Germinal center (tissue), 1 donor: Measurements from ENCODE around the gene CCL3.
"Not testable (repeated sequence)": the region's sequence is repeated elsewhere in the genome, so short reads cannot be mapped to it uniquely, and the experiment has no call there.

Experiments
- DNase-seq: peaks from one replicate; pipeline ENCODE4 v3.0.0; 2012; ENCODE audit warnings: mixed read lengths, low spot score

The CCL3 gene

GRCh38 chr17:36115649-36115977 is 25.7 kb upstream of the CCL3 start:
- not testable (repeated sequence) for DNase-seq

DNA sequence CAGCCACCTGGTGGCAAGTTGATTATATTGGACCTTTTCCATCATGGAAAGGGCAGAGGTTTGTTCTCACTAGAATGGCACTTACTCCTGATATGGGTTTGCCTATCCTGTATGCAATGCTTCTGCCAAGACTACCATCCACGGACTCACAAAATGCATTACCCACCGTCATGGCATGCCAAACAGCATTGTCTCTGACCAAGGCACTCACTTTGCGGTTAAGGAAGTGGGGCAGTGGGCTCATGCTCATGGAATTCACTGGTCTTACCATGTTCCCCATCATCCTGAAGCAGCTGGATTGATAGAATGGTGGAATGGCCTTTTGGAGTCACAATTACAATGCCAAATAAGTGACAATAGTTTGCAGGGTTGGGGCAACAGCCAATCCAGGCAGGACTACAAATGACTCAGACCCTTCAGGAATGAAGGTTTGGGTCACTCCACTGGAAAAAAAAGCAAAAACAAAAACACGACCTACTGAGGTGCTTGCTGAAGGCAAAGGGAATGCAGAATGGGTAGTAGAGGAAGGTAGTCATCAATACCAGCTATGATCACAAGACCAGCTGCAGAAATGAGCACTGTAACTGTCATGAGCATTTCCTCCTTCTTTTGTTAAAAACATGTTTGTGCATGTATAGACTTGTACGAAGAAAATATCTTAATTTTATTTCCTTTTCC is 25.2 kb upstream of the CCL3 start:
- DNase-seq: not testable (repeated sequence)

DNA sequence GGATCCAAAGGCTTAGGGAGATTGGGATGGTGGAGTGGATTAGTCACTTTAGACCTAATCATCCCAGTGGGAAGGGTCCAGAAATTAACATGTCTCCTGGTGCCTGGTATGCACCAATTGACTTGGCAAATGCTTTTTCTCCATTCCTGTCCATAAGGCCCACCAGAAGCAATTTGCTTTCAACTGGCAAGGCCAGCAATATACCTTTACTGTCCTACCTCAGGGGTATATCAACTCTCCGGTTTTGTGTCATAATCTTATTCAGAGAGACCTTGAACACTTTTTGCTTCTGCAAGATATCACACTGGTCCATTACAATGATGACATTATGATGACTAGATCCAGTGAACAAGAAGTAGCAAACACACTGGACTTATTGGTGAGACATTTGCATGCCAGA is 23.2 kb upstream of the CCL3 start:
- DNase-seq: not testable (repeated sequence)

DNA sequence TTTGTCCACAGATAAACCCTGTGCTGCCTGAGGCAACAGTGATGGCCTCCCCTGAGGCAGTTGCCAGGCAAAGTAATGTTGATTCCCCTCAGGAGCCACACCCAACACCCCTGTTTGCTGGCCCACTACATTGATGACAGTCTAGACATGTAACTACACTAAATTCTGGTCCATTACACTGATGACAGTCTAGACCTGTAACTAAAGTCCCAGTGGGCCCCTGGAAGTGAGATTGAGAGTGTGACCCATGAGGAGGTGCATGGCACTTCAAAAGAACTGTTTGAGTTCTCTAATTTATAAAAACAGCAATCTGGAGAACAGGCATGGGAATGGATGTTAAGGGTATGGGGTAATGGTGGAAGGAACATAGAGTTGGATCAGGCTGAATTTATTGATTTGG is 22.6 kb upstream of the CCL3 start:
- DNase-seq: no peak

GRCh38 chr17:36111068-36111490 is 21.1 kb upstream of the CCL3 start:
- DNase-seq: no peak

DNA sequence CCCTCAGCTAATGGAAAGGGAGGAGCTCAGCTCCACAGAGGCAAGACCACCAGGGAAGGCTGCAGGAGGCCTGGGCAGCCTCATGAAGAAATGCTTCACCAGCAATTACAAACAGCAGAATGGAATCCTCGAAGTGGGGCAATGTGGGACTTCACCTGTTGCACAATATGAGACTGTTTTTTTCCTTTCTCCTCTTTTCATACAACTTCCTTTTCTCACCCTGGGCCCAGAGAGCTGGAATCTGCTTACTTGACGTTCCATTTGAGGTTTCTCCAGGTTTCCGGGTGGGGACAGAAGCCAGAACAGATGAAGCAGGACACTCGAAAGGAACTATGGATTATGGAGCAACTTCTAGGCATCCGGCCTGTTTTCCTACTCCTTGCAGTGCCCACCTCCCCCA is 18.3 kb upstream of the CCL3 start:
- not testable (repeated sequence) for DNase-seq

- DNase-seq: no peak
Measured at GRCh38 chr17:36107660-36108059, 17.7 kb upstream of the CCL3 start.

- DNase-seq: no peak
Measured at GRCh38 chr17:36106493-36106835, 16.5 kb upstream of the CCL3 start.

- DNase-seq: no peak
Measured at GRCh38 chr17:36105781-36106492, 16.0 kb upstream of the CCL3 start.

- DNase-seq: no peak
Measured at GRCh38 chr17:36104701-36105181, 14.8 kb upstream of the CCL3 start.

DNA sequence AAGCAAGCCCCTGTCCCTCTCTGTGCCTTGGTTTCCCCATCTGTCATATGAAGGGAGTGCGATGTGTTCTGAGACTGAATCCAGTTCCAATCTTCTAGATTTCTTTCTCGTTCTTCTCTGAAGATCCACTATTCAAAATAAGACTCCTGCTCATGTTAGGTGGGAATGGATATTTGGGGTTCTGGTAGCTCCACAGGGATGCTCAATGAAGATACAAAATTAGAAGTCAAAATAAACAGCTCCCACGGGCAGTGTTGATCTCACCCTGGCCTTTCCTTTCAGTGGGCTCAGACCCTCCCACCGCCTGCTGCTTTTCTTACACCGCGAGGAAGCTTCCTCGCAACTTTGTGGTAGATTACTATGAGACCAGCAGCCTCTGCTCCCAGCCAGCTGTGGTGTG is 14.3 kb upstream of the CCL3 start:
- DNase-seq: not testable (repeated sequence)

DNA sequence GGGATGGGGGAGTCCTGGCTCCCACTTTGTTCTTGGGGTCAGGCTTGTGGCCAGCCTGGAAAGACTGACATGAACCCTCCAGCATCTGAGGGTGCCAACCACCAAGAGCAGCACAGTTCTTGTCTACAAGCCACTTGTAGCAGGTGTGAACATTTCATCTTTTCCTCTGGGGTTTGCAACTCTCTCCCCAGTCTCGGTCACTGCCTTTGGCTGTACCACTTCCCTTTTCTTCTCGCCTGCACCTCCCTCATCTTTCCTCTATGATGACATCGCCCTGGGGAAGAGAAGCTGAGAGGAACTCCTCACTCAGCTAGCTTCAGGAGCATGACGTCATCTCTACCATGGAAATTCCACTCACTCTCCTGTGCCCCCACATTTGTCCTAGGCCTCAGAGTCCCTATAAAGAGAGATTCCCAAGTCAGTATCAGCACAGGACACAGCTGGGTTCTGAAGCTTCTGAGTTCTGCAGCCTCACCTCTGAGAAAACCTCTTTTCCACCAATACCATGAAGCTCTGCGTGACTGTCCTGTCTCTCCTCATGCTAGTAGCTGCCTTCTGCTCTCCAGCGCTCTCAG is 13.5 kb upstream of the CCL3 start, which contains the start of gene CCL4:
Gene CCL4, plus strand, starts transcription at position 427 of the 575 bp plus-strand sequence. Its CDS starts 79 bp downstream, at position 506.
- DNase-seq: not testable (repeated sequence)

DNA sequence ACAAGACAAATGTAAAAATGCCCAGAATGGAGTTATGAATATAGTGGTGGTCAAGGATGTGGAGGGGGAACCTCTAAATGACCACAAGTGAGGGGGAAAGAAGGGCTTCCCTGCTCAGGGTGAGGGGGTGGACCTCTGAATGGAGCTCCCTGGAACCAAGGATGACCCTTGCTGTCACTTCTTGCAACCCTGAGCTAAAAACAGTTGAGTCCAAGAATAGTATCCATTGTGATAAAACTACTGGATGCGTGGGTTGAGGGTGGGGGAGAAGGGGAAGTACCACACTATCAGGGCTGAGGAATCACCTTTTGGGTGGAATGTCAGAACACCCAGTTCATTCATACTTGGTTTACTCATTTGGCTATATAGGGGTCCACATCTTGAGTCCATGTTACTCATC is 9.1 kb upstream of the CCL3 start:
- DNase-seq: not testable (repeated sequence)

GRCh38 chr17:36095992-36096391 is 6.0 kb upstream of the CCL3 start:
- no peak for DNase-seq

DNA sequence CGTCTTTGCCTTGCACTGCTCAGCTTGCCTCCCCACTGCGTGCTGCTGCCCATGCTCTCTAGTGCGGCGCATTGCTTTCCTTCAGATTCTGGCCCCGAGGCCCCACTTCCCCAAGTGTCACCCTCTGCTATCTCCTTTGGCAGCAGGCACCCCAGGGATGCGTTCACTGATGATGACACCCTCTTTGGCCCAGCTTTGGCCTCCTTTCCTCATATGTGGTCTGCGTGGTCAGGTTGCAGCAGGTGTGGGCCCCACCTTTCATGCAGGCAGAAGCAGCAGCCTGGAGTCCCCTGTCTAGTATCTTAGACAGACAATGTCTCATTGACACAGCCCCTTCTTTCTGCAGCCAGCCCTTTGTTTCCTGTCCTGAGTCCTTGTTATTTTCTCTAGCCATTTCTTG is 4.8 kb upstream of the CCL3 start:
- no peak for DNase-seq

DNA sequence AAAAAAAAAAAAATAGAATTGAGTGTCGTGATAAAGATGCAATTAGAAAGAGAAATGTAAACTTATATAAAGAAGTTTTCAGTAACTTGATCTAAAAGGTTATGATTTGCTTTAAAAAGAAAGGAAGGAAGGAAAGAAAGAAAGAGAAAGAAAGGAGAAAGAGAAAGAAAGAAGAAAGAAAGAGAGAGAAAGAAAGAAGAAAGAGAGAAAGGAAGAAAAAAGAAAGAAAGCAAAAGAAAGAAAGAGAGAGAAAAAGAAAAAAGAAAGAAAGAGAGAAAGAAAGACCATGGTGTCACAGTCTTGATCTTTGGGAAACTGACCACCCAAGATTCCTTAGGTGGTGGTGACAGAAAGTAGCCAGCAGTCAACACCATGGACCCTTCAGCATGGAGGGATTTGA is 4.3 kb upstream of the CCL3 start:
- DNase-seq: no peak

DNA sequence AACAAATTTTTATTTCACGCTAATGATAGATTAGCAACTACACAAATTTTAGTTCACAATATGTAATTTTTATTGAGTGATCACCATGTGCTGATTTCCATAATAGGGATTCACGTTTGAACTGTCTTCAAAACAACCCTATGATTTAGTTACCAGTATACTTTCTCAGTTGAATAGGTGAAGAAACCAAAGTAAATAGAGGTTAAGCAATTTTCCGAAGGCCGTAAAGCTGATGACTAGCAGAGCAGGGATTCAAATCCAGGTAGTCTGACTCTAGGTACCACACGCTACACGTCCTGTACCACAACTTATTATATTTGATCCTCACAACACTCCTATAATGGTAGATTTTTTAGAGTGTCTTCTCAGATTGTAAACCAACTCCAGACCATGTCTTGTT is 2.8 kb upstream of the CCL3 start:
- not testable (repeated sequence) for DNase-seq

DNA sequence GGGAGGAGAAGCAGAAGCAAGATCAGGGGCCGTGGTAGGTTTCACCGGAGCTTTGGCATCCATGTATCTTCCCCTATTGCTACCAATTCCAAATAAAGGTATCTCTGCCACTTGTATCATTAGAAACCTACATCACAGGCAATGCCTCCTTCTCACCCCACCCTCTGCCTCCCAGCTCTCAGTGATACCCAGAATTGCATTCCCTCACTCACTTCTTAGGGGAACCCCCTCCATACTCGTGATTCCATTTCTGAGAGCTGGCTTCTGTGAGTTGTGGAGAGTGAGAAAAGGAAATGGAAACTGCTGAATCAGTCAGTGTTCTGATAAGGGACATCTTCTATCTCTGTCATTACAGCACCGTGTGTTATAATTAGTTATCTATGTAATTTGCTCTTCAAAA is 2.3 kb upstream of the CCL3 start:
- DNase-seq: no peak

DNA sequence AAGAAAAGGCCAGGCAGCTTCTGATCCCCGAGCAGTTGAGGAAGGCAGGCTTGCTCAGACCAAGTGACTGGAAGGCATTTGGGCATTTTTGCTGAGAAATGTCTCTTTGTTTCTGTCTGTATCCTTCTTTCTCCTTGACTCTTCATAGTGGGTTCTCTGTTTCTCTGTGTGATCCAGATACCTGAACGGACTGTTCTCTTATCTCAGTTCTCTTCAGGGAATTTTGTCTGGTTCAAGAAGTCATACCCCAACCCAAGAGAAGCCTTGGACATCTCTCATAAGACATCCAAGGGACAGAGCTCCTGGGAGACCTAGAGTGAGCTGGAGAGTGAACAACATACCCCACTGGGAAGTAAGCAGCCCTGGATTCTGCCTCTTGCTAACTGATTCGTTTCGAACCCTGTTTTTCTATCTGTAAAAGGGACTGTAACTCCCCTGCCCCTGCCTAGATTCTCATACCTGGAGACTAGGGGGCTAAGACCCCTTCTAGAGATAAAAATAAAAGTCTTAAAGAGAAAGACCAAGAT is 541 bp downstream of the CCL3 start:
- DNase-seq: no peak

DNA sequence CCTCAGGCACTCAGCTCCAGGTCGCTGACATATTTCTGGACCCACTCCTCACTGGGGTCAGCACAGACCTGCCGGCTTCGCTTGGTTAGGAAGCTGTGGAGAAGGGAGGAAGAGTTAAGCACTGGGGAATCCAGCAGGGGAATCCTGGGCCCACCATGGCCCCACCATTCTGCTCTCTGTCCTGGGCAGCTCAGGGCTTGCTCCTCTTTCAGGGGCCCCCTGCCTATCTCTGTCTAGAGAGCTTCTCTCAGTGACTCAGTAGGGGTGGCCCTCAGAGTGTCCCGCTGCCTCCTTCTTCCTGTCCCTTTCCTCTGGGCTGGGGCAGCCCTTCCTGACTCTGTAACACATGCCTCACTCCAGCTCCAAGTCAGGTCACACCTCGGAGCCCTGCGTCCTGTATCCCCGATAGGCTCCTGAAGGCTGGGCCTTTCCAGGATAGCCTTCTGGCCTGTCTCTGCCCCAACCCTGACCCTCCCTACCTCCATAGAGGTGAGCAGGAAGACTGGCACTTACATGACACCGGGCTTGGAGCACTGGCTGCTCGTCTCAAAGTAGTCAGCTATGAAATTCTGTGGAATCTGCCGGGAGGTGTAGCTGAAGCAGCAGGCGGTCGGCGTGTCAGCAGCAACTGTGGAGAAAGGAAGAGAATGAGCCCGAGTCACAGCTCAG is 1.1 kb downstream of the CCL3 start:
- DNase-seq: no peak

DNA sequence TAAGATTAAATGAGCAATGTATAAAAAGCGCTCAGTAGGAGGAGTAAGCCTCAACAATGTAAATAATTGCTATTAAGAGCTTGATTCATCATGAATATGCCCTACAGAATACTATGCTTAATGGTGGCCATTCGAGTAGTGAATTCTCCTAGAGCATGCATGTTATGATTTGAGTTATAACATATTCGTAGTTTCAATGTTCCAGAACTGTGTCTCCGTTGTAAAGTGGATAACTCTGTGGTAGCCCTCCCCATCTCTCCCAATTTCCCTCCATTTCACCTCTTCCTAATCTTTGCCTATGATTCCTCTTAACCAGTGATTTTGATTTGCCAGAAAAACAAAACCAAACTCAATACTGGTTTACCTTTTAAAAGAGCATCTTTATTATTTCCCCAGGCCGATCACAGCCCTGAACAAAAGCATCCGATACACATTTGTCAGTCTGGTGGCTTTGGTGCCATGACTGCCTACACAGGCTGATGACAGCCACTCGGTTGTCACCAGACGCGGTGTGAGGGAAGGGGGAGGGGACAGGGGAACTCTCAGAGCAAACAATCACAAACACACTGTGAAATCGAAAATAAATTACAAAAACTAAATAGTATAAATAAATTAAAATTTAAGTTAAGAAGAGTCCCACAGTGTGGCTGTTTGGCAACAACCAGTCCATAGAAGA is 1.9 kb downstream of the CCL3 start:
- DNase-seq: not testable (repeated sequence)

- not testable (repeated sequence) for DNase-seq
Measured at GRCh38 chr17:36087471-36087870, 2.5 kb downstream of the CCL3 start.
